Thoracic aorta (tissue), 2 donors: ENCODE results near the gene NELL1. TPM values are rescaled to one million over a fixed set of nuclear protein-coding genes. Genes with fewer than 3 reads are reported as not detected.

Experiments
- ATAC-seq: fragments of 150-250 bp; one replicate; pipeline ENCODE4 v1.8.0; 2017; ENCODE audit warnings: low read depth; ENCODE audit not compliant: insufficient number of reproducible peaks, low FRiP score
- DNase-seq: peaks from one replicate; pipeline ENCODE4 v3.0.0-alpha.2; 2020; ENCODE audit warnings: low spot score
- H3K27ac ChIP-seq, 2 donors: fragments of 200-600 bp; sonication (generic); 1 replicate in 1 of 2; 2 replicates in 1 of 2; pipeline ENCODE4 v1.5.1; 2016; ENCODE audit warnings: mild to moderate bottlenecking in 2 of 2, moderate library complexity in 2 of 2
- H3K27me3 ChIP-seq: fragments of 200-600 bp; sonication (generic); replicated peaks from 2 replicates; pipeline ENCODE4 v1.6.0; 2016; ENCODE audit warnings: mild to moderate bottlenecking; ENCODE audit not compliant: insufficient read depth
- H3K36me3 ChIP-seq: fragments of 200-600 bp; sonication (generic); one replicate; pipeline ENCODE4 v1.5.1; 2016
- H3K4me1 ChIP-seq, 2 donors: fragments of 200-600 bp; sonication (generic); 1 replicate in 1 of 2; 2 replicates in 1 of 2; pipeline versions ENCODE4 v1.5.1 to v1.6.0; 2016; ENCODE audit warnings: low read depth in 2 of 2, mild to moderate bottlenecking in 1 of 2; ENCODE audit not compliant: control insufficient read depth in 1 of 2
- H3K4me3 ChIP-seq: fragments of 200-600 bp; sonication (generic); 2 replicates; pipeline ENCODE4 v1.5.1; 2016; ENCODE audit warnings: mild to moderate bottlenecking
- H3K9me3 ChIP-seq: fragments of 200-600 bp; sonication (generic); 2 replicates; pipeline ENCODE4 v1.5.1; 2016
- CTCF ChIP-seq: fragments of 200-600 bp; sonication (generic); IDR thresholded peaks from one replicate; pipeline ENCODE4 v1.5.1; 2019; ENCODE audit warnings: antibody characterized with exemption
- total RNA-seq, 2 donors: library from RNA; depleted of rRNA; stranded (reverse); fragments of >200 nt; gene quantifications; one replicate each; pipeline versions ENCODE4 v1.1.0 to v1.2.3, GENCODE V29; 2016

The NELL1 gene
- total RNA-seq, 2 donors from 2014 or later: 0.78 TPM; not detected in 1

- ATAC-seq: no peak
- DNase-seq: no peak
- no peak overlapping the region for H3K4me3 ChIP-seq
- TF ChIP-seq CTCF: no peak
- H3K36me3 ChIP-seq: no peaks in the 10 kb centered on the region
- peaks cover 0 to 5% of the 10 kb centered on the region in 2 donors for H3K4me1 ChIP-seq
- no peaks in the 10 kb centered on the region for H3K27me3 ChIP-seq
- H3K27ac ChIP-seq: no peak overlapping the region
- no peaks in the 10 kb centered on the region for H3K9me3 ChIP-seq
These were observed 261.6 kb downstream of the NELL1 start for GRCh38 chr11:20931029-20931428.

GRCh38 chr11:20933086-20933485, 263.7 kb downstream of the NELL1 start:
- Histone ChIP-seq H3K4me1 (peaks cover 0 to 5% of the 10 kb centered on the region in 2 donors), H3K36me3 (no peaks in the 10 kb centered on the region), H3K9me3 (no peaks in the 10 kb centered on the region), H3K27me3 (no peaks in the 10 kb centered on the region), H3K4me3 (no peak overlapping the region), H3K27ac (no peak overlapping the region)
- DNase-seq (no peak), ATAC-seq (no peak)
- TF ChIP-seq CTCF: no peak

- ATAC-seq: no peak
- no peak for TF ChIP-seq CTCF
- DNase-seq: no peak
These were observed 264.6 kb downstream of the NELL1 start for GRCh38 chr11:20933958-20934357.

GRCh38 chr11:20934516-20934915, 265.1 kb downstream of the NELL1 start:
- DNase-seq: no peak
- TF ChIP-seq CTCF: no peak
- H3K27ac ChIP-seq: no peak overlapping the region

More at GRCh38 chr11:20933958-20934357, 264.6 kb downstream of the NELL1 start:
- no peaks in the 10 kb centered on the region for H3K36me3 ChIP-seq
- no peak overlapping the region for H3K27ac ChIP-seq
- no peaks in the 10 kb centered on the region for H3K9me3 ChIP-seq
- H3K4me1 ChIP-seq: peaks cover 0 to 5% of the 10 kb centered on the region in 2 donors
- no peak overlapping the region for H3K4me3 ChIP-seq
- no peaks in the 10 kb centered on the region for H3K27me3 ChIP-seq

GRCh38 chr11:20937826-20938225, 268.4 kb downstream of the NELL1 start:
- Histone ChIP-seq H3K27me3 (no peaks in the 10 kb centered on the region), H3K4me3 (no peak overlapping the region), H3K4me1 (no peaks in the 10 kb centered on the region), H3K9me3 (no peaks in the 10 kb centered on the region), H3K27ac (no peak overlapping the region), H3K36me3 (no peaks in the 10 kb centered on the region)
- TF ChIP-seq CTCF: no peak
- ATAC-seq: no peak
- DNase-seq: no peak

More at GRCh38 chr11:20934516-20934915, 265.1 kb downstream of the NELL1 start:
- H3K9me3 ChIP-seq: no peaks in the 10 kb centered on the region
- H3K4me3 ChIP-seq: no peak overlapping the region
- H3K27me3 ChIP-seq: no peaks in the 10 kb centered on the region
- ATAC-seq: no peak
- H3K36me3 ChIP-seq: no peaks in the 10 kb centered on the region
- peaks cover 0 to 5% of the 10 kb centered on the region in 2 donors for H3K4me1 ChIP-seq
